Right lobe of liver (tissue), 6 donors: ENCODE measurements around the gene CDR2. TPM values are rescaled to one million over a fixed set of nuclear protein-coding genes. Genes with fewer than 3 reads are reported as not detected.

Experiments
- ATAC-seq, 4 donors: fragments of 200-7000 bp; cut with Tn5 transposase; one replicate each; pipeline ENCODE4 v1.9.1; 2020; ENCODE audit warnings: mild to moderate bottlenecking in 4 of 4, moderate library complexity in 4 of 4
- DNase-seq, 3 donors: peaks; one replicate each; pipeline ENCODE4 v3.0.0-alpha.2; 2020
- H3K27ac ChIP-seq, 3 donors: fragments of 200-600 bp; one replicate each; pipeline ENCODE4 v1.8.0; 2022
- H3K27me3 ChIP-seq, 2 donors: fragments of 200-600 bp; one replicate each; pipeline ENCODE4 v1.8.0; 2022
- H3K36me3 ChIP-seq, 4 donors: fragments of 200-600 bp; sonication (generic) in 1 of 4; one replicate each; pipeline versions ENCODE4 v1.5.1 to v1.8.0; 2017 to 2022; ENCODE audit warnings: control low read depth in 1 of 4
- H3K4me1 ChIP-seq, 4 donors: fragments of 200-600 bp; sonication (generic) in 1 of 4; one replicate each; pipeline versions ENCODE4 v1.5.1 to v1.8.0; 2017 to 2022; ENCODE audit warnings: control low read depth in 1 of 4
- H3K4me3 ChIP-seq, 3 donors: fragments of 200-600 bp; one replicate each; pipeline ENCODE4 v1.8.0; 2022
- H3K9me3 ChIP-seq, 4 donors: fragments of 200-600 bp; sonication (generic) in 1 of 4; one replicate each; pipeline versions ENCODE4 v1.5.1 to v1.8.0; 2017 to 2022; ENCODE audit warnings: control low read depth in 1 of 4
- POLR2A ChIP-seq: fragments of 450-650 bp; IDR thresholded peaks from one replicate; pipeline ENCODE4 v1.6.1; 2017; ENCODE audit warnings: antibody characterized with exemption, mild to moderate bottlenecking
- WGBS: methylation state at CpG from one replicate; pipeline ENCODE4 v1.1.6; 2018; ENCODE audit warnings: low coverage, low lambda C conversion rate; ENCODE audit not compliant: insufficient coverage; ENCODE audit errors: missing lambda C conversion rate; 5-methylcytosine and 5-hydroxymethylcytosine counted together
- intact Hi-C, 2 donors: fragments of 100-400 bp; cut with DNase I; formaldehyde crosslinking; loops; one replicate each; pipeline versions ENCODE4 v1.11.2 to v1.14.1; 2022
- long read RNA-seq: library from polyadenylated mRNA; unstranded; transcript quantifications from one replicate; pipeline ENCODE4 v2.0.0, GENCODE V29; 2019
- total RNA-seq, 6 experiments: library from RNA; depleted of rRNA in 2 of 6; stranded (reverse); fragments of >200 nt in 2 of 6; fragmentation: NEBNext Ultra II Directional in 3 of 6; extraction: Animal tissue kit (Norgen Biotek cat#: 25700) in 3 of 6; gene quantifications; one replicate each; pipeline versions ENCODE4 v1.1.0 to v1.2.4, GENCODE V29; 2016 to 2023
- TF ChIP-seq, protein P1 (sequence below), 4 donors: fragments of 200-600 bp in 3 of 4; fragments of 450-650 bp in 1 of 4; IDR thresholded peaks; one replicate each; pipeline versions ENCODE4 v1.5.1 to v1.8.0; 2016 to 2022; ENCODE audit warnings: antibody characterized with exemption in 4 of 4, mild to moderate bottlenecking in 2 of 4
- donor health status: DM: no; HTN: yes; CAD: no.
- donor health status: DM: no; HTN: no; CAD: no.
- donor health status: DM: no; HTN: no; CAD: no.
- donor health status: DM: no; HTN: yes; CAD: no.
- donor health status: DM: no; HTN: yes; CAD: no.

Gene CDR2
- total RNA-seq: 10 to 100 TPM in 5 of 6 experiments, 1 to 10 TPM in 1; 8.2 to 16.8 (median 14.2) TPM
- long read RNA-seq: 0 reads

DNA sequence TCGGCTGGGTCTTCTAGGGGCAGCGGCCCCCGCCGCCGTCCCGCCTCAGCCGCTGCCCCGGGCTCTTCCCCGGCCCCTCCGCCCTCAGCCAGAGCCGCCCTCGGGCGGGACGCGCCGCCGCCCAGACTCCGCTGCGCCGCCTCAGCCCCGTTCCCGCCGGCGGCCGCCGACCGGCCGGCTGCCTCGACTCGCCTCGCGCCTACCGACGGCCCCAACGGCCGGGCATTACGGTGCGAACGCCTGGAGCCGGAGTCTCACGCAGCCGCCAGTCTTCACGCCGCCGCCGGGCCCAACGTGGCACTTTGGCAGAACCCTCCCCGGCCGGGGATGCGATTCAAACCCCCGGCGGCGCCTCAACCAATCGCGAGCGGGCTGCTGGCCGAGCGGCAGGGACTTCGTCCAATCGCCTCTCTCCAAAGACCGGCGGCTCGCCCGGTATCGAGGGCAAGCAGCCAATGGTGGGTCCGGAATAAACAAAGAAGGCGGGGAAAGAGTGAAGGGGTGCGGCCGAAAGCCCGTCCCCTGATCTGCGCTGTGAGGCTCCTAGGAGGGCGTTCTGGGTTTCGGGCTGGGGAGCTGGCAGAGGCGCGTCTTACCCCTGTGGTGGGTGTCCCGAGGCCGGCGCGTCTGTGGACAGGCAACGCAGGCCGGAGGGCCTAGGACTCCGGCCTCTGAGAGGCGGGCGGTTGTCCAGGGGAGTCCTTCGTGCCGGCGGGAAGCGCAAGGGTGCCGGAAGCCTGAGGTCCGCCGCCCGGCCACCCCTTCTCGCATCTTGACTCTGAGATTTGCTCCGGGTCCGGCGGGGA, at the start of gene CDR2:
Gene CDR2 (minus strand): TSS at position 309 of the 806 bp plus-strand sequence. CDS start 310 bp downstream, outside the sequence.
- Histone ChIP-seq H3K4me3 (peak within 1 kb of the TSS; percentile 86 to 92 (median 92)), H3K9me3 (no peaks in the 10 kb centered on the region), H3K36me3 (no peaks in the 10 kb centered on the region), H3K27ac (peak within 1 kb of the TSS; percentile 83 to 97 (median 91)), H3K4me1 (peaks cover 0 to 37% (median 10%) of the 10 kb centered on the region in 4 donors), H3K27me3 (no peaks in the 10 kb centered on the region)
- peak; percentile 97 for TF ChIP-seq POLR2A
- TF ChIP-seq, protein P1, sequence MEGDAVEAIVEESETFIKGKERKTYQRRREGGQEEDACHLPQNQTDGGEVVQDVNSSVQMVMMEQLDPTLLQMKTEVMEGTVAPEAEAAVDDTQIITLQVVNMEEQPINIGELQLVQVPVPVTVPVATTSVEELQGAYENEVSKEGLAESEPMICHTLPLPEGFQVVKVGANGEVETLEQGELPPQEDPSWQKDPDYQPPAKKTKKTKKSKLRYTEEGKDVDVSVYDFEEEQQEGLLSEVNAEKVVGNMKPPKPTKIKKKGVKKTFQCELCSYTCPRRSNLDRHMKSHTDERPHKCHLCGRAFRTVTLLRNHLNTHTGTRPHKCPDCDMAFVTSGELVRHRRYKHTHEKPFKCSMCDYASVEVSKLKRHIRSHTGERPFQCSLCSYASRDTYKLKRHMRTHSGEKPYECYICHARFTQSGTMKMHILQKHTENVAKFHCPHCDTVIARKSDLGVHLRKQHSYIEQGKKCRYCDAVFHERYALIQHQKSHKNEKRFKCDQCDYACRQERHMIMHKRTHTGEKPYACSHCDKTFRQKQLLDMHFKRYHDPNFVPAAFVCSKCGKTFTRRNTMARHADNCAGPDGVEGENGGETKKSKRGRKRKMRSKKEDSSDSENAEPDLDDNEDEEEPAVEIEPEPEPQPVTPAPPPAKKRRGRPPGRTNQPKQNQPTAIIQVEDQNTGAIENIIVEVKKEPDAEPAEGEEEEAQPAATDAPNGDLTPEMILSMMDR (IDR thresholded peaks at IDR 0.05): no peak
- intact Hi-C loops: no loop called here
- ATAC-seq: peak; percentile 83 to 92 (median 90)
- WGBS: 0% methylated on average over 18 of the region's 96 CpGs
- peak; percentile 98 to 99 (median 99) for DNase-seq

DNA sequence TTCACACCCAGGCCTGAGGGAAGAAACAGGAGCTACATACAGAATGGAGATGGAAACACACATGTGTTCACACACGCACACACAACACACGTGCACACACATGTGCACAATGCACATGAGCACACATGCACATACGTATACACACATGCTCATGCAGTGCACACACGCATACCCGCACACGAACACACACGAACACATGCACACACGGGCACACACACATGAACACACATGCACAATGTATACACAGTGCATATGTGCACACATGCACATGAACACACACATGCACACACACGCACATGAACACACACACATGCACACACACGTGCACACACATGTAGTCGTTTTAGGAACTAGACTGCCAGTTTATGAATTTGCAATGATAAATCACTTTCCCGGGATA, 49.3 kb upstream of the CDR2 start:
- H3K9me3 ChIP-seq: no peaks in the 10 kb centered on the region
- 90% methylated on average over 9 of the region's 12 CpGs for WGBS
- H3K27me3 ChIP-seq: no peaks in the 10 kb centered on the region
- intact Hi-C loops: no loop called here
- H3K36me3 ChIP-seq: peaks cover 0 to 4% (median 2%) of the 10 kb centered on the region in 4 donors
- peak in 1 of 3 donors; percentile 10 for DNase-seq
- no peaks in the 10 kb centered on the region for H3K4me1 ChIP-seq
- no peak for ATAC-seq
- H3K4me3 ChIP-seq: no peak overlapping the region
- no peak for TF ChIP-seq POLR2A
- TF ChIP-seq, protein P1 (IDR thresholded peaks at IDR 0.05): no peak
- H3K27ac ChIP-seq: no peak overlapping the region

DNA sequence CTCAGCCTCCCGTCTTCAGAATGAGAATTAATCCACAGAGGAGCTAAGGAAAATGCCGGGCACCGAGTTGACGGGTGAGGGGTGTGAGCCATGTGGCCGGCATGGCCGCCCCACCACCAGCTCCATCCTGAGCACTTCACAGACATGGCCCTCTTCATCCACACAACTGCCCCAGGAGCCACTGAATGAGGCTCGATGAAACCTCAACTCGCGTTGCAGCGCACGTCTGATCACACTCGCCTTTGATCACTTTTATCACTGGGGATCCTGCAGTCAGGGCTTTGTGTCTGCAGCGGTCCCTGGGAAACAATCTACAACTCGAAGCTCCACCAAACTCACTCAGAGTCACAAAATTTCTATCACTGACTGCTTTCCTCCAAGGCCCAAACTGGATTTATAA, 46.7 kb upstream of the CDR2 start:
- Histone ChIP-seq H3K27ac (no peak overlapping the region), H3K9me3 (no peaks in the 10 kb centered on the region), H3K4me3 (no peak overlapping the region), H3K4me1 (no peaks in the 10 kb centered on the region), H3K36me3 (no peaks in the 10 kb centered on the region), H3K27me3 (no peaks in the 10 kb centered on the region)
- intact Hi-C loops: no loop called here
- ATAC-seq (no peak), DNase-seq (no peak)
- TF ChIP-seq, protein P1 (IDR thresholded peaks at IDR 0.05): no peak
- no peak for TF ChIP-seq POLR2A
- 100% methylated on average over 3 of the region's 14 CpGs for WGBS

DNA sequence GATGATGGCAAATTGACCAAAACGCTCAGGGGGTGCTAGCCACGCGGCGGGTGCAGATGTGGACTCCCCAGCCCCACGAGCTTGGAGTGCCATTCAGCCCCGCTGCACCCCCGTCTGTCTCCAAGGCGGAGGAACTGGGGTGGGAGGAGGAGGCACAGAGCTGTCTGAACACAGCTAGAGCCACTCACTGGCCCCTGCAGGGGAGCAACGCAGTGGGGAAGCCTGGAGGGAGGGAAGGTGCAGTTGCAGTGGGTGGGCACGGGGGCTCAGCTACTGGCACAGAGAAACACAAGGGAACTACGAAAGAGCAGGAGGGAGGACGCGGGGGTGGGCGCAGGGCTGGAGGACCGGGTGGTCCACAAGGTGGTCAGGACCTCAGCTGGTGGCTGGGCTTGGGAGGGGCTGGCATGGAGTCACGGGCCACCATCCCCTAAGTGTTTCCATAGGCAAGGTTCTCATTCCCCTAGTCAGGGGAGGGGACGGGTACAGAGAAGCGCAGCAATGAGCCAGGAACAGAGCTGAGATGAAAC, 46.3 kb upstream of the CDR2 start:
- intact Hi-C loops: no loop called here
- ATAC-seq: no peak
- H3K4me3 ChIP-seq: no peak overlapping the region

More for the DNA sequence above, 46.3 kb upstream of the CDR2 start:
- Histone ChIP-seq H3K9me3 (no peaks in the 10 kb centered on the region), H3K27ac (no peak overlapping the region), H3K36me3 (no peaks in the 10 kb centered on the region), H3K27me3 (no peaks in the 10 kb centered on the region), H3K4me1 (no peaks in the 10 kb centered on the region)
- no peak for TF ChIP-seq POLR2A
- TF ChIP-seq, protein P1 (IDR thresholded peaks at IDR 0.05): no peak
- DNase-seq: no peak
- WGBS: 98% methylated on average over 7 of the region's 18 CpGs
